ENCODE measurements around the gene SFPQ.
"Not testable (repeated sequence)": the region's sequence is repeated elsewhere in the genome, so short reads cannot be mapped to it uniquely, and the experiment has no call there.

SFPQ gene

DNA sequence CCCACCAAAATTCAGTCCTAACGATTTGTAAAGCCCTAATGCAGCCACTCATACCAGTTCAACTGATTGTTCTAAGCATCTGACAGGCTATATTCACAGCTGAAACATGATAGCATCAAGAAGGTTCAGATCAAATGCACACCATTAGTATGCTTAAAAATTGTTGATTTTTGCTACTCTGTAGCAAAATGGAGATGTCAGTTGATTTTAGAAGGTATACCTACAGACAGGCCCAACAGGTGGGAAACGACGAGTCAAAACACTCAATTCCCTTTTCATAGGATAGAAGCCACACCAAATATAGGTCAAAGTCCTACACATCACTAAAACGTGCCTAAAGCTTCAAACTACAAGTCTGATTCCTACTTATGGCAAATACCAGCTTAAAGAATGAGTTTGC lies 6.7 kb downstream of the SFPQ start:
- DNase-seq: no peak

DNA sequence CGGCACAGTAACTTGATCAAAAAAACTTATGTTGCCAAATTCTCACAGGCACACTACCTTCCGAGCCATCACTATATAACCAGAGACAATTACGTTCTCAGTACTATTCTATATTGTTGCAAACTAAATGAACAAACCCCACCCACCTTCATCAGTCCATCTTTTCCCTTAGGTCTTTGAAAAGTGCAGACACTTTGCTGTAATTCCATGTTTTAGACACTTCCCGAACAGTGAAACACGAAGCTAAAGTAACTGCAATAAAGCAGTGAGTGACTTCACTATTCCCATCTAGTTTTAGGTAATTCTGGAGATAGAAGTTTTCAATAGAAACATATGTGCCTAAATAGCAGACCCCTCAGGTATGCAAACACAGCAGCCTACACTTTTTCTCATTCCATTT lies 7.7 kb downstream of the SFPQ start:
- no peak for DNase-seq

DNA sequence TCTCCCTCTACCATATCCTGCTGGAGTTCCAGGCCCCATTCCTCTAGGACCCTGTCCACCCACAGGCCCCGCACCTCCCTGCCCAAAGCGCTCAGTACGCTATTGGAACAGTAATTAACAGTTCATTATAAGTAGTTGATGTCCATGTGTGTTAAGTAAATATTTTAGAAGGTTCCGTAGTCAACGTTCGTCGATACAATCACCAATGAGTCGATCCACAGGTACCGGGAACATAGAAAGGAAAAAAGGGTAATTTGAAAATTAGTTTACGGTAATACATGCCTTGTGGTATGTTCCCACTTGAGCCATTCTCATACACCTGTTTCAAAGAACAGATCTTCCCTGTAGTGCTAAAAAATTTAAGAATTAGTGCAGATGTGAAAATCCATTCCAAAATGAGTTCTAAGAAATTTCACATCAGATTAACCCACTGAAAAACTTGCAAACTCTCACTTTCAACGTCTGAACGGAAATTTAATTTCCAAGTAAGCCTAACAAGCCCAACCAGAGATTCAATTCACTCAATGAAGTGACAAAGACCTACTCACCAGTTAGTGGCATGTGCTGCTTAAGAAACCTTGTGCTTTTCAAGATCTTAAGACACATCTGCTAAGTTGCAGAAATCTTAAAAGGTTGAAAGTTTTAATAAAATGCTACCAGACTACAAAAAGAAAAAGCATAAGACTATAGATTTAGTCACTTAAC lies 8.3 kb downstream of the SFPQ start:
- DNase-seq: no peak

DNA sequence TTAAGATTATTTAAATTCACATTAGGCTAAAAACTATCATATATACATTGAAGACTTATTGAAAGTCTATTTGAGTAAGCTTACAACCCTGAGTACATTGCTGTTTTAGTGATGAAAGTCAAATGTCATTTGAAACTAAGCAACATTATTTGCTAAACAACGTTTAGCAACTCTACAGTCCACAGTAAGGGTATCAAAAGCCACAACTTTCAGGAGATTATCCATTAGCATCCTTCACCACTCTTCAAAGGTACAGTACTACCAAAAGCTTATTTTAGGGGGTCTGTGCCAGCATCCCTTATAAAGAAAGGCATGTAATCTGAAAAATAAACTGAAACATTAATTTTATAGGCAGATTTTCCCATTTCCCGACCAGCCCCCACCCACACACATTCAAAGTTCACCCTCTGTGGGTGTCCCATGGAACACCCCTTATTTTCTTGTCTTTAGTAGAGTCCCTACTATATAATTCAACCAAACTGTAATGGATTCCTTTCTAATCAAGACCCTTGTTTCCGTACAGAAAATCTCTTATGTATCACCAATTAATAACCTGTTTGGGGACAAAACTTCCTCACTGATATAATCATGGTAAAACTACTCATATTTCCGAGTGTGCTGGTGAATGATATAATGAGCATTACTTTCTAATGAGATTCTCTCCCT lies 11.0 kb downstream of the SFPQ start:
- DNase-seq: no peak

DNA sequence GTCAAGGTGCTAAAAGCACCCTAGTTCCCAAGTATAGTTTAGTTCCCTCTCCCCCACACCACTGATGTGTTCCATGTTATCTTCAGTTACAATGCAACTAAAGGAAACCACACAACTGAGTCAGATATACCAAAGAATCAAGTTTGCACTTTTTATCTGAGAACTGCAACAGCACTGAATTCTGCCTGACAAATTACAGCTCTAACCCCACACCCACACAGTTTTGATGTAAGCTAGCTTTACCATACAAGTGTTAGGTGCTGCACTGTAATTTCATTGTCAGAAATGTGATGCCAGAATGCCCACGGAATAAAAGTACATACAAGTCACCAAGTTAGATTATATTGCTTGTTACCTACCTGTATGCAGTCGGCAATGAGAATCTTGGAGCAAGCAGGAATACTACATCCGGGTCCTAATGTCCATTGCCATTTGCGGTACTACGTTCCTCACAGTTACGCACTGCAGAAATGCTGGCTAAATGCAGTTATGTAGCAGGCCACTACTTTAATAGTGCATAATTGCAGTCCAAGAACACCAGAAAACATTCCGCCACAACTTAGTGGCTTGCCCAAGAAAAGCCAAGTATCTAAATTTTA lies 12.1 kb downstream of the SFPQ start:
- no peak for DNase-seq

DNA sequence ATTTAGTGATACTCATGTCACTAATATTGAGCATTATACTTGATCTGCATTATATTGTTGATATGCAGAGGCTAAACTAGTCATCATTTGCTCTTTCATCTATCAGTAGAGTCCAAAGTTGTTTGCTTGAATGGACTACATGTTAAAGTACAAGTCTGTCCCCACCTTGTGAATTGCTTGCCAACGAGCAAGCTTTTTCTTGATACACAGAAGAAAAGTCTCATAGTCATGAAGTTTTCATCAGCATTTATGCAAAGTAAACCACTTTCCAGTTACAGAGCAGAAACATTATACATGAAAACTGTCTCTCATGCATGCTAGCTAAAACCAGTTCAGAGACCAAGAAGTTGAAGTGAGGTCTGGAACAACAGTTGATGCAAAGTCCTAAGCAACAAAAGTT lies 13.0 kb downstream of the SFPQ start:
- no peak for DNase-seq

DNA sequence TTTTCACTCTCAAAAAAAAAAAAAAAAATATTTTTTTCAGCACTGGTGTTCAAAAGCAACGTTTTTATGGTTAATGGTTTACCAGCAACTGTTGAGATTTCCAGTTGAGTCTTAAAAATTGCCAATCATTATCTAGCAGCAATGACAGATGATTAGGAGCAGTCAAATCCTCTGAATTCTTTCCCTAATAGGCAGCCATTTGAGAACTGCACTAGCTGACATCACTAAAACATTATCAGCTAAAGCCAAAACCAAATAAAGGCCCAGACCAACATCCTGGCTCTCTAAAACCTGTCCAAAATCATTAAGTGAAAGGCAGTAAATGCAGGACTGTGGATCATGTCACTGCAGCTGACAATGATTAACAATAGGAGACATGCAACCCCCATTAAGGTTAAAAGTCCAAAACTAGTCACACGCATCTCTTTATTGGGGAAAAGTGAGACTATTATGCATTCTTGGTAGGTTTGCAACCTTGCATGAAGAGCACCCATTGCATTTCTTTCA lies 14.0 kb downstream of the SFPQ start:
- no peak for DNase-seq

DNA sequence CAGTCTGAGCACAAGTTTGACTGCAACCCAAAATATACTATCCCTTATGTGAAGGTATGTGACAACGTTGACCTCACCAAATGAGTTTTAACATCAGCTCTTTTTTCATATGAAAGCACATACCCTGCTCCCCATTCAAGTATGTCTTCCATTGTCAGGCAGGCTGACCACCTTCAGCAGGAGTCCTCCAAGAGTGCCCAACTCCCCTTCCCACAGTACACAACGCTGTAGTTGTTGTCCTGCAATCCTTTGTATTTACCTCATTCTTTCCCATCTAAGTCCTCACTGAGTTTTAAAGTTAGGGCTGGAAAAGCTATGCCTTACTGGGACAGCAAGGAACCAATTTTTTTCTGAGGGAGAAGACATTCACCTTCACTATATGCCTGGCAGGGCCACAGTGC lies 14.7 kb downstream of the SFPQ start:
- no peak for DNase-seq

DNA sequence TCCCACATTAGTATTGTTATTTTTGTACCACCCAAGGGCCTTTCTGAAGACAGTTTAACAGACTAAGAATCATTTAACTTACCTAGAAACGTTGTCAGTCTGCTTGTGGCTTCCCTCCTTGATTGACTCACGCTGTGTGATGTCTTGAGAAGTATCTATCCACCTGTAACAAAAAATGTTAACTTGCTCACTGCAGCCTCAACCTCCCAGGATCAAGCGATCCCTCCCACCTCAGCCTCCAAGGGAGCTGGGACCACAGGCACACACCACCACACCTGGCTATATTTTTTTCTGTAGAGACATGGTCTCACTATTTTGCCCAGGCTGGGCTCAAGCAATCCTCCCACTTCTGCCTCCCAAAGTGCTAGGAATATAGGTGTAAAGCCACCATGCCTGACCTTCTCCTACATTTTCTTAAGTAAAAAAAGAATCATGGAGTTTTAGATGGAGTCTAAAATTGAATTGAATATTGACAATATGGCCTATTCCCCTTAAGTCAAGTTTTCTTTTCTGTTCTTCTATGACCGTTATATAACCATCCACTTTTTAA lies 15.6 kb downstream of the SFPQ start:
- no peak for DNase-seq

DNA sequence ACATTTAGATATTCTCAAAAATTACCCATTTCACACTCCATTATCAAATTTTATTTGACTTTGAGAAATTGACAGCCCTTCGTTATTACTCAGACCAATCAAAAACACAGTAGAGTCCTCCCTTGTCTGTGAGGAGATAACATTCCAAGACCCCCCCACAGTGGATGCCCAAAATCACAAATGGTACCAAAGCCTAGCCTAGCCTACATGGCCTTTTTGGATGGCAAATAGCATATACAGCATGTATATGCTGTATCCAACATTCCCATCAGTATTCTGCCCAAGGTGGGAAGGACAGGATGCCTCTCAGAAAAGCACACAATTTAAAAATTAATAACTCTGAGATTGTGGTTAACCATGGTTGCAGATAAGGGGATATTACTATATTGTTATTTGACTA lies 17.3 kb downstream of the SFPQ start:
- no peak for DNase-seq

DNA sequence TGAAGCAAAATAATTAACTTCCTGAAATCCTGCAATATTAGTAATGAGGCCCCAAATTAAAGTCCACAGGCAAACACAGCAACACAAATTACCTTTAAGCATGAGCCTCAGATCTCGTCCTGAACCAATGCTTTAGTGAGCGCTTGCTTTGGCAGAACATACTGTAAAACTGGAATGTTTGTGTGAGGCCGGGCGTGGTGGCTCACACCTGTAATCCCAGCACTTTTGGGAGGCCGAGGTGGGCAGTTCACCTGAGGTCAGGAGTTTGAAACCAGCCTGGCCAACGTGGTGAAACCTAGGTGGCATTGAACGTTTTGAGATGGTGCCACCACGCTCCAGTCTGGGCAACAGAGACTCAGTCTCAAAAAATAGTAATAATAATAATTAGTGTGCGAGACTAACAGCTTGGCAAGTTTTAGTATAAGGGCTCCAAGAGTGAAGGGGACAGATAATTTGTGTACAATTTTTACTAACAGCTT lies 17.8 kb downstream of the SFPQ start:
- no peak for DNase-seq

DNA sequence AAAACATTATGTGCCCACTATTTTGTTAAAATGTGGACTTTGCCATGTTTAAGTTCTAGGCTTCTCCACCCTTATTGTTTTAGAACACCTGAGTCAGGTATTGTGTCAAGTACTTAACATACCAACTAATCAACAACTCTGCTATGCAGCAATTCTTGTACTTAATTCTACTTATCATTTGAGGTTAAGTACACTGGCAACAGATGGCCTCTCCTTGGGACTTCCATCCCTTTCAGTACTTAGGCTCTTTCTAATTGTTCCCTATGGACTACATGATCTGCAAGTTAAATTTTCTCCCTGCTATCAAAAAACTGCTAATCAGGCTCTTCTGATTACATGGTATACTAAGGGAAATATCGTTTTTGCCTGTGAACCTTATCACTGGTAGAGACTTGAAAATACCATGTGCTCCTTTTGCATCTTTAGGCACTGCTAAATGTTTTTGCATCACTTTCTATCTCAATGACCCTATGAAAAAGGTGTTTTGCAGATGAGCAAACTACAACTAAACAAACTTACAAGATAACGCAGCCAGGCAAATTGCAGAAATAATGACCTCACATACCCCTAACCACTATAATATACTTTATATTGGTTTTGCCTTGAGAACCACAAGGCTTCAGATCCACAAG lies 18.9 kb downstream of the SFPQ start:
- no peak for DNase-seq

DNA sequence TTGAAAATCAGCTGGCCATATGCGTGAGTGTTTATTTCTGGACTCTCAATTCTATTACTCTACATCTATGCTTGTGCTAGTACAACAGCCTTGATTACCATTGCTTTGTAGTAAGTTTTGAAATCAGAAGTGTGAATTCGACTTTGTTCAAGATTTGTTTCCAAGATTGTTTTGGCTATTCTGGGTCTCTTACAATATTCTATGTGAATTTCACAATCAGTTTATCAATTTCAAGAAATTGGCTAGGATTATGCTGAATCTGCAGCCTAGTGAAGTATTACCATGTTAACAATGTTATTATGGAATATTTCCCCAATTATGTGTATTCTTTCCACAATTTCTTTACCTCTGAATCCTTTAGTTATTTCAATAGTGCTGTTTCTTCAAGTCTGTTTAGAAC lies 19.5 kb downstream of the SFPQ start:
- no peak for DNase-seq

DNA sequence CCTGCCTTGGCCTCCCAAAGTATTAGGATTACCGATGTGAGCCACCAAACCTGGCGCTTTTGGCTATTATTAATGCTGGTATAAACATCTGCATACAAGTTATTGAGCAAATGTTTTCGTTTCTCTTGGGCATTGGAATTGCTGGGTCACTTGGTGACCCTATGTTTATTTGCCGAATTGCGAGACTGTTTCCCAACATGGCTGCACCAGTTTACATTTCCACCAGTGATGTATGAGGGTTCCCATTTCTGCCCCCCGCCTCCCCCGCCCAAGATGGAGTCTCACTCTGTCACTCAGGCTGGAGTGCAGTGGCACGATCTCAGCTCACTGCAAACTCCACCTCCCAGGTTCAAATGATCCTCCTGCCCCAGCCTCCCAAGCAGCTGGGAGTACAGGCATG lies 20.9 kb downstream of the SFPQ start:
- DNase-seq: no peak

DNA sequence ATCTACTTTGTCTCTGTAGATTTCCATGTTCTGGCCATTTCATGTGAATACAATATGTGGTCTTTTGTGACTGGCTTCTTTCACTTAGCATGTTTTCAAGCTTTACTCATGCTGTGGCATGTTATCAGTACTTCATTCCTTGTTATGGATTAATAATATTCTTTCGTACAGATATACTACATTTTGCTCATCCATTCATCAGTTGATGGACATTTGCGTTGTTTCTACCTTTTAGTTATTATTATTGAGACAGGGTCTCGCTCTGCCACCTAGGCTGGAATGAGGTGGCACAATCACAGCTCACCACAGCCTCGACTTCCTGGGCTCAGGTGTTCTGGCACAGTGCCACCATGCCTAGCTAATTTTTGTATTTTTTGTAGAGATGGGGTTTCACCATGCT lies 21.4 kb downstream of the SFPQ start:
- no peak for DNase-seq

DNA sequence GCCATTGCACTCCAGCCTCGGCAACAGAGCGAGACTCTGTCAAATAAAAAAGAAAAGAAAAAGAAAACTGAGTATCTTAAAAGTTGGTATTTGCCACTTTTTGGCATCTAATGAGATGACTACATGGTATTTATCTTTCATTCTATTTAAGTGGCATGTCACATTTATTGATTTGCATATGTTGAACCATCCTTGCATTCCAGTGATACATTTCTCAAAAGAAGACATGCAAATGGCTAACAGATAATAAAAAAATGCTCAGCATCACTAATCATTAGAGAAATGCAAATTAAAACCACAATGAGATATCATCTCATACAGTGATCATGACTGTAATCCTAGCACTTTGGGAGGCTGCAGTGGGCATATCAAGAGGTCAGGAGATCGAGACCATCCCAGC lies 28.1 kb downstream of the SFPQ start:
- no peak for DNase-seq

DNA sequence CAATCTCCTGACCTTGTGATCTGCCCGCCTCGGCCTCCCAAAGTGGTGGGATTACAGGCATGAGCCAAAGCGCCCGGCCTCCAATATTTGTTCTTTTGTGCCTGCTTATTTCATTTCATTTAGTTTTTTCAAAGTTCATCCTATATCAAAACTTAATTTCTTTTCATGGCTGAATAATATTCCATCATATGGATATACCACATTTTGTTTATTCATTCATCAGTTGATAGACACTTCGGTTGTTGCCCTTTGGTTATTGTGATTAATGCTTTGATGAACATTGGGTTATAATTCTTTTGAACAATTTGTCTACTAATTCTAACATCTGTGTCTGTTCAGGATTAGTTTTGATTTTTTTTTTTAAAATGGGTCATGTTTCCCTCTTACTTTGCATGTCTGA lies 41.7 kb downstream of the SFPQ start:
- DNase-seq: no peak

DNA sequence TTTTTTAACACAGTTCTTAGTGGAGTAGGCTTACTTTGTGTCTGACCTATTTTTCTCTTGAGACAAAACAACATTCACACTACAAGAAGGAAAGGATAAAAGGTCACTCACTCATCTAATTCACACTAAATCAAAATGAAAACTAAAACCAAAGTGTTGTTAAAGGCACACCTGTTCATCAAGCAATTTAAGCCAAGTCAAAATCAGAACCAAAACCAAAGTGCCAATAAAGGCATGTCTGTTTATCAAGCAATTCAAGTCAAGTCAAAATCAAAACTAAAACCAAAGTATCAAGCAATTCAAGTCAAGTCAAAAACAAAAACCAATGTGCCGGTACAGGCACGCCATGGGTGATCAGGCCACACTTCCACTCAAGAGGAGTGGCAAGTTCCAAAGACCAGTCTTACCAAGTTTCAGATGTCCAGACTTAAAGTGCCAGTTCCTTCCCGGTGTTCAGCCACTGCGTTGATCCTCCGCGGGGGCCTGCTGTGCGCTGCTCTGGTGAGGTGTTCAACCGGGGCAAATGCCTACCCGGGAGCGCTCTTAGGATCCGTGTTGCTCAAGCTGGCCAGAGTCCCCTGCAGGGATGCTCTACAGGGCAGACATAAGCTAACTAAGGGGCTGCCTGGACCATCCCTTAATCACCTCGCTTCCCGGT lies 46.9 kb downstream of the SFPQ start:
- DNase-seq: not testable (repeated sequence)

DNA sequence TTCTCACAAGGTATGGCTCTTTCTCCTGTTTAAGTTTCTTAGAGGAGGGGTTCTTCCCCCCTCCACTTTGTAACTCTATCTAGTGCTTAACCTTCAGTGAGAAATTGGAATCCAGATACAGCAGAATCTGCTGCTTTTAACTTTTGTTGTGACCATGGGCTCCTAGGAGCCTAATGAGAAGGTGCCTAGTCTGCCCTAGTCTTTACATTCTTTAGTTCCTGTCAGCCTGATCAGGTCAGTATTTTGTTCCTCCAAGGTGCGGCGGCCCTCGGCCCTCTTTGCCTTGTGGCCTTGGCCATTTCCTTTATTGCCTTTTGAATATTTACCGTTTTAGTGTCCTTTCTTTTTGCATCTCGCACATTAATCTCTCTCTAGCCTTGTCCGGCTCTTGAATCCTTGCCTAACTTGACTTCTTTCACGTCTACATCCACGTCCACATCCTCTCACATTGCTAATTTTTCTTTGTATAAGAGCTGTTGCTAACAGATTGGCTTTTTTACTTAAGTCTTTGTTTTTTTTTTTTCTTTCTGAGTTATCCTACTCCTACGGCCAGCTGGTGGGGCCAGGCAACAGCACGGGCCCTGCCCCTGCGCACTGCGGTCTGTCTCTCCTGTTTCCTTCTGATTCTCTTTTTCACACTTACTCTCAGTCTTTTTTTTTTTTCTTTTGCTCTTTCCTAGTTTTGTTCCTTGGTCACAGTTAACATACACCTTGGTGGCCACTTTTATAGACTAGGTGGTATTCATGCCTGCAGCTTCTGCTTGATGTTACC lies 49.0 kb downstream of the SFPQ start:
- no peak for DNase-seq

DNA sequence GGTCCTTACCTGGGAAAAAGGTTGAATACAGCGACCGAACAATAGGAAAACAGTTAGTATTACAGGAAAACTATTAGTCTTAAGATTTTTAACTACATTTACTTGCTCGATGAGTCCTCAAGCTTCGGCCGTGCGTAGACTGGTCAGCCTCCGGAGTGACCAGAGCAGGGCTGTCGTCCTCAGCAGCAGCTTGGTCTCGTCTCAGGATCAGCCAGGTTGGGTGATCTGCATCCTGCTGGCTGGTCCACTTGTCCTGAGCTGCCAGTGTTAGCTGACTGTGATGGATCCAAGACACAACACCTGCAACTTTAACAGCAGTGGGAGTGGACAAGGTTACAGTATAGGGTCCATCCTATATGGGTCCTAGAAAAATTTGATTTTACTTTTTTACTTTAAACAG lies 50.2 kb downstream of the SFPQ start:
- DNase-seq: not testable (repeated sequence)

DNA sequence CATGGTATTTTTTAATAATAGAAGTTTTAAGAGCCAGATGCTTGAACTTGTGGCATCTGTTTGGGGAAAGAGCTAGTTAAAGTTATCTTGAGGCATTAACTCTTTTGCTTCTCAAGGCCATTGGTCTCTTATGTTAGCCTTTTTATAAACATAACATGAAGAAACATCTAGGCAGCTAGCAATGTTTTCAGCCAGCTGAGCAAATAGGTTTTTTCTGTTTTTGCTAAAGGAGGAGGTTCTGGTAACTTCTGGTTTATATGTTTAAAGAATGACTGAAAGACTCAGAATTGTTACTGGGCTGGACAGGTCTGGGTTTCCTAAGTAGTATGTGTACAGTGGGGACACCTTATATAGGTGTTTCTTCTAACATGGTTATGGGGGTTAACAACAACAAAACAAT lies 50.7 kb downstream of the SFPQ start:
- not testable (repeated sequence) for DNase-seq

DNA sequence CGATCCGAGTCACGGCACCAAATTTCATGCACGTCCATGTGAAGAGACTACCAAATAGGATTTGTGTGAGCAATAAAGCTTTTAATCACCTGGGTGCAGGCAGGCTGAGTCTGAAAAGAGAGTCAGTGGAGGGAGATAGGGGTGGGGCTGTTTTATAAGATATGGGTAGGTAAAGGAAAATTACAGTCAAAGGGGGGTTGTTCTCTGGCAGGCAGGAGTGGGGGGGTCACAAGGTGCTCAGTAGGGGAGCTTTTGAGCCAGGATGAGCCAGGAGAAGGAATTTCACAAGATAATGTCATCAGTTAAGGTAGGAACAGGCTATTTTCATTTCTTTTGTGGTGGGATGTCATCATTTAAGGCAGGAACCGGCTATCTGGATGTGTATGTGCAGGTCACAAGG lies 55.4 kb downstream of the SFPQ start:
- DNase-seq: not testable (repeated sequence)
